OCI-LY7 (cell line): Measurements from ENCODE around the gene GLYR1.

Experiments
- CTCF ChIP-seq: fragments of 200-600 bp; sonication (generic); conservative IDR thresholded peaks from 2 replicates; pipeline ENCODE4 v1.5.1; 2014; ENCODE audit warnings: mild to moderate bottlenecking, antibody characterized with exemption, low read length, moderate library complexity, mixed read lengths
- EZH2phosphoT487 ChIP-seq: fragments of 200-600 bp; sonication (generic); IDR thresholded peaks from 2 replicates; pipeline ENCODE4 v1.6.1; 2018; ENCODE audit warnings: low read depth, borderline replicate concordance, mild to moderate bottlenecking, mixed run types, antibody characterized with exemption, low read length, moderate library complexity, mixed read lengths

GRCh38 chr16:4801051-4801961, 45.8 kb downstream of the GLYR1 start:
- TF ChIP-seq CTCF, result no peak
- no peak for TF ChIP-seq EZH2phosphoT487
